Smooth muscle cell (in vitro differentiated cells): ENCODE results near the gene CTLA4. TPM values are rescaled to one million over a fixed set of nuclear protein-coding genes. Genes with fewer than 3 reads are reported as not detected.

Source experiments
- DNase-seq: peaks from one replicate; lab custom pipeline; 2025; ENCODE audit not compliant: unreplicated experiment; lab: John Stamatoyannopoulos, UW
- H2AFZ ChIP-seq: fragments of 200-600 bp; sonication (generic); 2 replicates; pipeline ENCODE4 v1.6.0; 2016; ENCODE audit warnings: antibody characterized with exemption, low read depth, mild to moderate bottlenecking
- H3F3A ChIP-seq: fragments of 200-600 bp; sonication (generic); 2 replicates; pipeline ENCODE4 v1.6.0; 2017; ENCODE audit warnings: antibody characterized with exemption, low read depth
- H3K27ac ChIP-seq: fragments of 200-600 bp; sonication (generic); 2 replicates; pipeline ENCODE4 v1.5.1; 2016; ENCODE audit warnings: low read depth, mild to moderate bottlenecking
- H3K27me3 ChIP-seq: fragments of 200-600 bp; sonication (generic); 2 replicates; pipeline ENCODE4 v1.6.1; 2016; ENCODE audit warnings: low read depth, mild to moderate bottlenecking
- H3K36me3 ChIP-seq: fragments of 200-600 bp; sonication (generic); 2 replicates; pipeline ENCODE4 v1.5.1; 2016; ENCODE audit warnings: low read depth
- H3K4me1 ChIP-seq: fragments of 200-600 bp; sonication (generic); 2 replicates; pipeline ENCODE4 v1.5.1; 2016; ENCODE audit warnings: low read depth
- H3K4me2 ChIP-seq: fragments of 200-600 bp; sonication (generic); 2 replicates; pipeline ENCODE4 v1.6.0; 2016; ENCODE audit warnings: mild to moderate bottlenecking
- H3K4me3 ChIP-seq: fragments of 200-600 bp; sonication (generic); 2 replicates; pipeline ENCODE4 v1.5.1; 2016; ENCODE audit warnings: mild to moderate bottlenecking
- H3K79me2 ChIP-seq: fragments of 200-600 bp; sonication (generic); 2 replicates; pipeline ENCODE4 v1.6.0; 2016; ENCODE audit warnings: low read depth, mild to moderate bottlenecking
- H3K9ac ChIP-seq: fragments of 200-600 bp; sonication (generic); 2 replicates; pipeline ENCODE4 v1.6.0; 2016; ENCODE audit warnings: low read depth
- H3K9me3 ChIP-seq: fragments of 200-600 bp; sonication (generic); replicated peaks from 2 replicates; pipeline ENCODE4 v1.5.1; 2016; ENCODE audit warnings: low read depth
- H4K20me1 ChIP-seq: fragments of 200-600 bp; sonication (generic); 2 replicates; pipeline ENCODE4 v1.6.0; 2016; ENCODE audit warnings: low read depth
- WGBS: methylation state at CpG from one replicate; pipeline ENCODE4 v1.1.7; 2016; ENCODE audit warnings: low lambda C conversion rate; 5-methylcytosine and 5-hydroxymethylcytosine counted together
- polyA plus RNA-seq: library from polyadenylated mRNA; unstranded; fragments of >200 nt; fragmentation: Nextera tagmentation; extraction: Ambion mirVana; gene quantifications from 2 replicates; pipeline ENCODE4 v1.2.1, GENCODE V29; 2016
- total RNA-seq: library from RNA; depleted of rRNA; stranded (reverse); fragments of >200 nt; gene quantifications from 2 replicates; pipeline ENCODE4 v1.2.3, GENCODE V29; 2014
- TF ChIP-seq, protein P1 (sequence below): fragments of 200-600 bp; sonication (generic); IDR thresholded peaks from 2 replicates; pipeline ENCODE4 v1.5.1; 2017; ENCODE audit warnings: borderline replicate concordance, mild to moderate bottlenecking, antibody characterized with exemption; ENCODE audit not compliant: insufficient read depth, poor library complexity, severe bottlenecking

Gene CTLA4
- total and polyA plus RNA-seq, 2 experiments from 2014 or later: not detected

DNA sequence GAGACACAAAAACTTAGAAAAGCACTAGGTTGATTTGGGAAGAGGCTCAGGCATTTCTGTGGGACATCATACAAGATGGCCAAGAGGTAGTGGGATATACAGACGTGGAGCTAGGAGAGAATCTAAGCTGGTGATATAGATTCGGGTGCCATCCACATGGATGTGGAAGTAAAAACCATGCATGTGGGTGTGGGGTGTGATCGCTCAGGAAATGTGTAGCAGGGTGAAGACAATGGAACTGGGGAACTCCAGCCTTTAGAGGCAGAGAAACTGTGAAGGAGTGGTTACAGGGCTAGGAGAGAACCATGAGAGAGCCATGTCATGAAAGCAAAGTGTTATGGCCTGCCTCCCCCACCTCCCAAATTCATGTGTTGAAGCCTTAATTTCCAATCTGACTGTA is 43.0 kb upstream of the CTLA4 start:
- Histone ChIP-seq H3F3A (no peaks in the 10 kb centered on the region), H4K20me1 (no peaks in the 10 kb centered on the region), H3K9ac (no peak overlapping the region), H3K9me3 (no peaks in the 10 kb centered on the region), H3K36me3 (no peaks in the 10 kb centered on the region), H3K4me2 (no peak overlapping the region), H2AFZ (no peak overlapping the region), H3K4me1 (no peaks in the 10 kb centered on the region), H3K27ac (no peak overlapping the region), H3K4me3 (no peak overlapping the region), H3K27me3 (no peaks in the 10 kb centered on the region), H3K79me2 (no peaks in the 10 kb centered on the region)
- WGBS: 99% methylated on average over 3 of the region's 3 CpGs
- TF ChIP-seq, protein P1, sequence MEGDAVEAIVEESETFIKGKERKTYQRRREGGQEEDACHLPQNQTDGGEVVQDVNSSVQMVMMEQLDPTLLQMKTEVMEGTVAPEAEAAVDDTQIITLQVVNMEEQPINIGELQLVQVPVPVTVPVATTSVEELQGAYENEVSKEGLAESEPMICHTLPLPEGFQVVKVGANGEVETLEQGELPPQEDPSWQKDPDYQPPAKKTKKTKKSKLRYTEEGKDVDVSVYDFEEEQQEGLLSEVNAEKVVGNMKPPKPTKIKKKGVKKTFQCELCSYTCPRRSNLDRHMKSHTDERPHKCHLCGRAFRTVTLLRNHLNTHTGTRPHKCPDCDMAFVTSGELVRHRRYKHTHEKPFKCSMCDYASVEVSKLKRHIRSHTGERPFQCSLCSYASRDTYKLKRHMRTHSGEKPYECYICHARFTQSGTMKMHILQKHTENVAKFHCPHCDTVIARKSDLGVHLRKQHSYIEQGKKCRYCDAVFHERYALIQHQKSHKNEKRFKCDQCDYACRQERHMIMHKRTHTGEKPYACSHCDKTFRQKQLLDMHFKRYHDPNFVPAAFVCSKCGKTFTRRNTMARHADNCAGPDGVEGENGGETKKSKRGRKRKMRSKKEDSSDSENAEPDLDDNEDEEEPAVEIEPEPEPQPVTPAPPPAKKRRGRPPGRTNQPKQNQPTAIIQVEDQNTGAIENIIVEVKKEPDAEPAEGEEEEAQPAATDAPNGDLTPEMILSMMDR: no peak
- DNase-seq: no peak

DNA sequence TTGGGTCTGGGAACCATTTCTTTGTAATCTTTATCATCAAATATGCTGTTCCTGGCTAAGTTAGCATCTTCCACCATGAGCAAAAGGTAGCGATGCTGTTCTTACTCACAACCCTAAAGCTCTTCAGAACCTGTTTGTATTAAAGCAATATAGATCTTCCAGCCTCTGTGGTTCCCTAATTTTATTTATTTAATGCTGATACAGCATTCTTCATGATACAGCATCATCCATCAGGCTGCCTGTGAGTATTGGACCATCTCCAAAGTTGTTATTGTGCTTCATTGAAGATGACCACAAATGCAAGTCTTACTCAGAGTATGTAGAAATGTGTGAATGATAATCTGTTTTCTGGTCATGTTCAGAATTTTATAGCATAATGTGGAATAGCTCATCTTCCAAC is 40.9 kb upstream of the CTLA4 start:
- no peak overlapping the region for H2AFZ ChIP-seq
- H3K79me2 ChIP-seq: no peaks in the 10 kb centered on the region
- no peaks in the 10 kb centered on the region for H3K27me3 ChIP-seq
- H3K36me3 ChIP-seq: no peaks in the 10 kb centered on the region
- H3K4me1 ChIP-seq: no peaks in the 10 kb centered on the region
- no peaks in the 10 kb centered on the region for H3K9me3 ChIP-seq
- H3K27ac ChIP-seq: no peak overlapping the region
- no peak overlapping the region for H3K4me3 ChIP-seq
- no peaks in the 10 kb centered on the region for H3F3A ChIP-seq
- no peak overlapping the region for H3K4me2 ChIP-seq
- TF ChIP-seq, protein P1: no peak
- no peaks in the 10 kb centered on the region for H4K20me1 ChIP-seq
- no peak overlapping the region for H3K9ac ChIP-seq
- DNase-seq: no peak
- WGBS: 100% methylated on average over 1 of the region's 1 CpG

DNA sequence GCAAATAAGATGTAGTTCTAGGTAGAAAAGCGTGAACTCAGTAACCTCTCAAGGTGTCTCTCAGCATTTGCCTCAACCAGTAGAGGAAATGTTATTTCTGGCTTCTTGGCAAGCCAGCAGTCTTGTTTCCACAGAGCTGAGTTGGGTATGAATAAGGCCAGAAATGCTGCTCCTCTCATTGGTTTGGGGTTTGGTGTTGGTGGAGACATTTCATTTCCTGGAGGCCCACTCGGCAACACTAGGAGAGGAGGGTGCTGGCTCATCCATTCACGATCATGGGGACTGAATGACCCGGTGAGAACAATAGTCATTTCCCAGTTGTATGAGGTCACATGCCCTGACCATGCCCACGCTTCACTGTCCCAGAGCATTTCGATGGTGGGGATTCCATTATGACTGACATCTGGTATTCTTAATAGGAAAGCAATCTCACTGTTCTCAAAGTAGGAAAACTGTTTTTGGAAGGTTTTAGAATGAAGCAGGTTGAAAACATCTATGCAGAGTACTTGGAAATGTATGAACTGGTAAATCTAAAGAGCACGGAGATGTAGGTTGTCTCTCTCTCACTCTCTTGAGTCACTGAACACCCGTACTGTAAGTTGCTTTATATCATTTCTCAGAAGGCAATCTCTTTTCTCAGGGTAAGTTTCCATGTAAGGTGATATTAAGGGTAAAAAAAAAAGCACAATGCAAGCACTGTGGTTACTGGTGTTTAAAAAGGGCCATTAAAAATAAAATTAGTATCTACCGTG is 37.1 kb upstream of the CTLA4 start:
- Histone ChIP-seq H4K20me1 (no peaks in the 10 kb centered on the region), H3K9me3 (no peaks in the 10 kb centered on the region), H3K4me3 (no peak overlapping the region), H3K27ac (no peak overlapping the region), H3K9ac (no peak overlapping the region), H3K4me1 (no peaks in the 10 kb centered on the region), H3K27me3 (no peaks in the 10 kb centered on the region), H3K4me2 (no peak overlapping the region), H2AFZ (no peak overlapping the region), H3K79me2 (no peaks in the 10 kb centered on the region), H3F3A (no peaks in the 10 kb centered on the region), H3K36me3 (no peaks in the 10 kb centered on the region)
- WGBS: 95% methylated on average over 9 of the region's 9 CpGs
- TF ChIP-seq, protein P1: no peak
- no peak for DNase-seq

DNA sequence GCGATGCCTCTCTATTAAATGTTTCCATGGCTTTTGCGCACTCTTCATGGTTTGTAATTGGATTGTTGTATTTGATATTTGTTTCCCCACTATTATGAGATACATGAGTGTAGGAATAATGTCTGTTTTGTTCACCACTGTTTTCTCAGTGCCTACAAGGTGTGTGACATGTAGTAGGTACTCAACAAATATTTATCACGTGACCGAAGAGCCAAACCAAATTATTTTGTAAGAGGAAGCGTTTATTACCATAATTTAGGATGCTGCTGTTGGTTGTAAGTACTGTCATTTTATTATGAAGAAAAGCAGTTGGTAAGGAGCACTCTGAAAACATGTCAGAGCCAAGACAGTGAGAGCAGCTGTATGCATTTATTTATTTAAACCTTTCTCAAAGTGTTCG is 32.2 kb upstream of the CTLA4 start:
- Histone ChIP-seq H3K79me2 (no peaks in the 10 kb centered on the region), H3K4me2 (no peak overlapping the region), H3K27ac (no peak overlapping the region), H4K20me1 (no peaks in the 10 kb centered on the region), H3K36me3 (no peaks in the 10 kb centered on the region), H3K4me3 (no peak overlapping the region), H3K9ac (no peak overlapping the region), H2AFZ (no peak overlapping the region), H3K27me3 (no peaks in the 10 kb centered on the region), H3K4me1 (no peaks in the 10 kb centered on the region), H3K9me3 (no peaks in the 10 kb centered on the region), H3F3A (no peaks in the 10 kb centered on the region)
- TF ChIP-seq, protein P1: no peak
- WGBS: 93% methylated on average over 6 of the region's 6 CpGs
- DNase-seq: no peak
